Caco-2 (cell line): ENCODE data around the gene BTBD9. TPM values are rescaled to one million over a fixed set of nuclear protein-coding genes. Genes with fewer than 3 reads are reported as not detected.
A peak's percentile ranks its signal among the peaks of the same experiment; 100 is the strongest.

Experiments
- BruUV-seq: library from RNA; stranded (reverse); fragments of 400-500 nt; replicated peaks from 2 replicates; lab custom pipeline; 2021; lab: Mats Ljungman, UMichigan
- CTCF ChIA-PET: fragments of 300-600 bp; sonication (Branson Sonifier 250); formaldehyde crosslinking; loops from one replicate; lab custom pipeline; 2022; ENCODE audit warnings: antibody characterized with exemption; lab: Charles Lee
- POLR2A ChIA-PET: fragments of 300-600 bp; sonication (Branson Sonifier 250); formaldehyde crosslinking; loops from one replicate; lab custom pipeline; 2022; ENCODE audit warnings: antibody characterized with exemption; lab: Charles Lee
- DNase-seq, 2 experiments: peaks; one replicate each; pipeline versions ENCODE4 v3.0.0 to v3.0.0-alpha.2; 2020 to 2022
- H3K27me3 ChIP-seq: replicated peaks from 2 replicates; pipeline ENCODE4 v1.6.0; 2011; ENCODE audit warnings: low read length; ENCODE audit not compliant: control insufficient read depth, insufficient read depth
- H3K36me3 ChIP-seq: 2 replicates; pipeline ENCODE4 v1.5.1; 2011; ENCODE audit warnings: low read length; ENCODE audit not compliant: control insufficient read depth, insufficient read depth
- H3K4me1 ChIP-seq: fragments of 250-450 bp; sonication (Bioruptor Pico); 2 replicates; pipeline ENCODE4 v1.5.1; 2020; ENCODE audit warnings: mild to moderate bottlenecking
- H3K4me3 ChIP-seq: 2 replicates; pipeline ENCODE4 v1.5.1; 2011; ENCODE audit warnings: low read depth, mild to moderate bottlenecking, control low read depth, low read length
- H3K9me3 ChIP-seq: fragments of 250-450 bp; sonication (Bioruptor Pico); 2 replicates; pipeline ENCODE4 v1.5.1; 2020; ENCODE audit warnings: mild to moderate bottlenecking, moderate library complexity
- H3K27ac Mint-ChIP-seq: one replicate; pipeline ENCODE4 v1.8.0; 2022; ENCODE audit warnings: mixed read lengths; ENCODE audit not compliant: unreplicated experiment
- H3K27me3 Mint-ChIP-seq: one replicate; pipeline ENCODE4 v1.8.0; 2022; ENCODE audit warnings: mixed read lengths; ENCODE audit not compliant: insufficient read depth, unreplicated experiment
- H3K36me3 Mint-ChIP-seq: one replicate; pipeline ENCODE4 v1.8.0; 2022; ENCODE audit warnings: mild to moderate bottlenecking, mixed read lengths; ENCODE audit not compliant: insufficient read depth, unreplicated experiment
- H3K4me1 Mint-ChIP-seq: one replicate; pipeline ENCODE4 v1.8.0; 2022; ENCODE audit warnings: low read depth, mixed read lengths; ENCODE audit not compliant: unreplicated experiment
- H3K4me3 Mint-ChIP-seq: one replicate; pipeline ENCODE4 v1.8.0; 2022; ENCODE audit warnings: mild to moderate bottlenecking, moderate library complexity, mixed read lengths; ENCODE audit not compliant: unreplicated experiment
- H3K9me3 Mint-ChIP-seq: one replicate; pipeline ENCODE4 v1.8.0; 2022; ENCODE audit warnings: mixed read lengths; ENCODE audit not compliant: unreplicated experiment
- CTCF ChIP-seq, 2 experiments: fragments of 200-600 bp in 1 of 2; IDR thresholded peaks; 1 replicate in 1 of 2; 2 replicates in 1 of 2; pipeline versions ENCODE4 v1.5.1 to v1.8.0; 2011 to 2022; ENCODE audit warnings: antibody characterized with exemption in 1 of 2, control low read depth in 1 of 2, inconsistent platforms in 1 of 2, low read depth in 1 of 2, low read length in 1 of 2, mild to moderate bottlenecking in 1 of 2, moderate library complexity in 1 of 2; ENCODE audit not compliant: insufficient read depth in 1 of 2, severe bottlenecking in 1 of 2, unreplicated experiment in 1 of 2
- intact Hi-C: fragments of 100-400 bp; cut with micrococcal nuclease; formaldehyde crosslinking; loops from one replicate; pipeline ENCODE4 v1.10.0; 2022; ENCODE audit not compliant: unreplicated experiment
- total RNA-seq: library from RNA; stranded (reverse); gene quantifications from 2 replicates; pipeline ENCODE4 v1.2.3, GENCODE V29; 2022

BTBD9 gene
- total RNA-seq, 1 experiment from 2014 or later, result 19.6 TPM

GRCh38 chr6:38137608-38138265 is 502.0 kb downstream of the BTBD9 start:
- H3K4me1 ChIP-seq, result peaks cover 6% of the 10 kb centered on the region; the same call in 1 of the 2 replicates
- no peak for DNase-seq
- Mint-ChIP-seq H3K36me3 (peaks cover 38% of the 10 kb centered on the region), H3K27ac (peak overlapping the region; percentile 5), H3K4me3 (no peak overlapping the region), H3K4me1 (peaks cover 41% of the 10 kb centered on the region), H3K9me3 (no peaks in the 10 kb centered on the region), H3K27me3 (no peaks in the 10 kb centered on the region)
- no peaks in the 10 kb centered on the region for H3K27me3 ChIP-seq
- H3K36me3 ChIP-seq, result peaks cover 1% of the 10 kb centered on the region; the same call in 1 of the 2 replicates
- H3K9me3 ChIP-seq, result no peaks in the 10 kb centered on the region
- no peak for TF ChIP-seq CTCF (IDR thresholded peaks at IDR 0.05; ENCODE audit: insufficient read depth in 1 of 2, low read depth in 1 of 2, low read length in 1 of 2, severe bottlenecking in 1 of 2, unreplicated experiment in 1 of 2)
- CTCF ChIA-PET, result no interaction called here
- no TSS peak for BruUV-seq
- intact Hi-C loops, result no loop called here
- POLR2A ChIA-PET, result no interaction called here
- H3K4me3 ChIP-seq, result no peak overlapping the region

GRCh38 chr6:38136547-38136946 is 503.2 kb downstream of the BTBD9 start:
- no peaks in the 10 kb centered on the region for H3K9me3 Mint-ChIP-seq
- TF ChIP-seq CTCF (IDR thresholded peaks at IDR 0.05; ENCODE audit: insufficient read depth in 1 of 2, low read depth in 1 of 2, low read length in 1 of 2, severe bottlenecking in 1 of 2, unreplicated experiment in 1 of 2), result no peak
- intact Hi-C loops, result no loop called here
- H3K27me3 Mint-ChIP-seq, result no peaks in the 10 kb centered on the region
- Histone ChIP-seq H3K36me3 (peaks cover 1% of the 10 kb centered on the region; the same call in 1 of the 2 replicates), H3K4me3 (no peak overlapping the region), H3K4me1 (peaks cover 6% of the 10 kb centered on the region; the same call in 1 of the 2 replicates), H3K9me3 (no peaks in the 10 kb centered on the region), H3K27me3 (no peaks in the 10 kb centered on the region)
- CTCF ChIA-PET, result interaction anchor here (0.7 kb wide), 1 partner anchor 320 kb away, joined by 3 read pairs; no protein-coding TSS in a partner anchor
- peaks cover 34% of the 10 kb centered on the region for H3K36me3 Mint-ChIP-seq
- no peak overlapping the region for H3K27ac Mint-ChIP-seq
- no peak for DNase-seq
- no peak overlapping the region for H3K4me3 Mint-ChIP-seq
- peaks cover 42% of the 10 kb centered on the region for H3K4me1 Mint-ChIP-seq
- no TSS peak for BruUV-seq
- POLR2A ChIA-PET, result no interaction called here

GRCh38 chr6:38134704-38135088 is 505.0 kb downstream of the BTBD9 start:
- no TSS peak for BruUV-seq
- no peak for DNase-seq
- Mint-ChIP-seq H3K27me3 (no peaks in the 10 kb centered on the region), H3K27ac (no peak overlapping the region), H3K36me3 (peaks cover 30% of the 10 kb centered on the region), H3K4me1 (peaks cover 30% of the 10 kb centered on the region), H3K4me3 (no peak overlapping the region), H3K9me3 (no peaks in the 10 kb centered on the region)
- no peak for TF ChIP-seq CTCF (IDR thresholded peaks at IDR 0.05; ENCODE audit: insufficient read depth in 1 of 2, low read depth in 1 of 2, low read length in 1 of 2, severe bottlenecking in 1 of 2, unreplicated experiment in 1 of 2)
- H3K4me3 ChIP-seq, result no peak overlapping the region
- H3K9me3 ChIP-seq, result no peaks in the 10 kb centered on the region
- CTCF ChIA-PET, result no interaction called here
- H3K4me1 ChIP-seq, result peaks cover 6% of the 10 kb centered on the region; the same call in 1 of the 2 replicates
- H3K27me3 ChIP-seq, result no peaks in the 10 kb centered on the region
- POLR2A ChIA-PET, result no interaction called here
- peaks cover 1% of the 10 kb centered on the region; the same call in 1 of the 2 replicates for H3K36me3 ChIP-seq
- intact Hi-C loops, result no loop called here
